A549 (cell line): ENCODE measurements around the gene ATP6V0C. TPM values are rescaled to one million over a fixed set of nuclear protein-coding genes. Genes with fewer than 3 reads are reported as not detected.

Source experiments
- ATAC-seq, 2 experiments: fragments of 200-7000 bp in 1 of 2; fragments of >200 bp in 1 of 2; cut with Nextera tagmentation in 1 of 2; cut with Tn5 transposase in 1 of 2; 3 replicates each; pipeline versions ENCODE4 v1.8.0 to v1.9.1; 2018 to 2020; ENCODE audit warnings: mild to moderate bottlenecking in 1 of 2, moderate library complexity in 1 of 2
- CTCF ChIA-PET: fragments of 300-600 bp; sonication (Branson Sonifier 250); formaldehyde crosslinking; extraction: SDS; loops from one replicate; lab custom pipeline; 2021; ENCODE audit warnings: antibody characterized with exemption, inconsistent platforms; lab: Yijun Ruan, JAX
- POLR2A ChIA-PET: fragments of 350-600 bp; formaldehyde crosslinking; extraction: SDS; loops from one replicate; lab custom pipeline; 2021; ENCODE audit warnings: antibody characterized with exemption, inconsistent platforms; lab: Yijun Ruan, JAX
- DNase-seq, 2 experiments: peaks; one replicate each; pipeline versions ENCODE4 v3.0.0 to v3.0.0-alpha.2; 2011 to 2016; ENCODE audit warnings: low read depth in 1 of 2, low spot score in 1 of 2
- FAIRE-seq: peaks from 2 replicates; lab custom pipeline; 2011; peaks lifted over from hg19 to GRCh38; lab: Jason Lieb, UNC
- H3K27ac ChIP-seq, 2 experiments: fragments of >200 bp; sonication (Bioruptor Twin); formaldehyde crosslinking; 3 replicates each; pipeline ENCODE4 v1.5.1; 2016 to 2017
- H3K4me1 ChIP-seq: fragments of >200 bp; sonication (Bioruptor Twin); formaldehyde crosslinking; 3 replicates; pipeline ENCODE4 v1.6.1; 2016
- H3K4me2 ChIP-seq: fragments of >200 bp; sonication (Bioruptor Twin); formaldehyde crosslinking; 3 replicates; pipeline ENCODE4 v1.6.1; 2016
- H3K4me3 ChIP-seq: fragments of >200 bp; sonication (Bioruptor Twin); formaldehyde crosslinking; 3 replicates; pipeline ENCODE4 v1.5.1; 2016
- H3K9me3 ChIP-seq: fragments of >200 bp; sonication (Bioruptor Twin); formaldehyde crosslinking; 3 replicates; pipeline ENCODE4 v1.6.1; 2016
- BHLHE40 ChIP-seq: IDR thresholded peaks from 2 replicates; pipeline ENCODE4 v1.6.1; 2012; ENCODE audit warnings: low read depth, low read length, inconsistent platforms
- CBX8 ChIP-seq: fragments of 200-600 bp; sonication (generic); IDR thresholded peaks from 2 replicates; pipeline ENCODE4 v1.6.1; 2016
- EHF ChIP-seq: fragments of 250-450 bp; sonication (Bioruptor Pico); IDR thresholded peaks from 2 replicates; pipeline ENCODE4 v1.5.0; 2020; ENCODE audit warnings: mild to moderate bottlenecking
- FOSL2 ChIP-seq, 2 experiments: fragments of 450-650 bp in 1 of 2; fragments of >200 bp in 1 of 2; sonication (Bioruptor Twin) in 1 of 2; formaldehyde crosslinking; IDR thresholded peaks; 2 replicates each; pipeline versions ENCODE4 v1.5.0 to v1.6.1; 2016 to 2020; ENCODE audit warnings: mild to moderate bottlenecking in 1 of 2, moderate library complexity in 1 of 2
- FOXS1 ChIP-seq: fragments of 250-450 bp; sonication (Bioruptor Pico); IDR thresholded peaks from 2 replicates; pipeline ENCODE4 v1.5.0; 2020; ENCODE audit warnings: mild to moderate bottlenecking, moderate library complexity
- HEYL ChIP-seq: fragments of 250-450 bp; sonication (Bioruptor Pico); IDR thresholded peaks from 2 replicates; pipeline ENCODE4 v1.8.0; 2021; ENCODE audit warnings: mild to moderate bottlenecking, moderate library complexity
- JUN ChIP-seq, 2 experiments: fragments of >200 bp; sonication (Bioruptor Twin); formaldehyde crosslinking; IDR thresholded peaks; 2 replicates in 1 of 2; 3 replicates in 1 of 2; pipeline ENCODE4 v1.6.1; 2016 to 2017
- JUNB ChIP-seq: fragments of >200 bp; sonication (Bioruptor Twin); formaldehyde crosslinking; IDR thresholded peaks from 2 replicates; pipeline ENCODE4 v1.6.1; 2016
- KDM1A ChIP-seq: fragments of 200-600 bp; sonication (generic); IDR thresholded peaks from 2 replicates; pipeline ENCODE4 v1.6.1; 2016; ENCODE audit warnings: low read depth, mild to moderate bottlenecking
- KDM5A ChIP-seq: fragments of 200-600 bp; sonication (generic); IDR thresholded peaks from 2 replicates; pipeline ENCODE4 v1.6.1; 2016; ENCODE audit warnings: antibody characterized with exemption, mild to moderate bottlenecking
- MAZ ChIP-seq: fragments of 150-350 bp; IDR thresholded peaks from 2 replicates; pipeline ENCODE4 v1.6.1; 2014; ENCODE audit warnings: antibody characterized with exemption, low read depth, low read length, borderline replicate concordance
- PHF8 ChIP-seq: fragments of 200-600 bp; sonication (generic); IDR thresholded peaks from 2 replicates; pipeline ENCODE4 v1.6.1; 2016; ENCODE audit warnings: low read depth, mild to moderate bottlenecking, antibody characterized with exemption, moderate library complexity, borderline replicate concordance
- POLR2A ChIP-seq: IDR thresholded peaks from 2 replicates; pipeline ENCODE4 v1.6.1; 2012; ENCODE audit warnings: mild to moderate bottlenecking, low read length
- RNF2 ChIP-seq: fragments of 200-600 bp; sonication (generic); IDR thresholded peaks from 2 replicates; pipeline ENCODE4 v1.6.1; 2016; ENCODE audit warnings: low read depth, mild to moderate bottlenecking, antibody characterized with exemption, moderate library complexity, borderline replicate concordance
- SREBF2 ChIP-seq: fragments of 450-650 bp; IDR thresholded peaks from 2 replicates; pipeline ENCODE4 v1.6.1; 2014; ENCODE audit warnings: mild to moderate bottlenecking, moderate library complexity
- ZSCAN20 ChIP-seq: fragments of 250-450 bp; sonication (Bioruptor Pico); IDR thresholded peaks from 2 replicates; pipeline ENCODE4 v1.8.0; 2022; ENCODE audit warnings: mild to moderate bottlenecking, moderate library complexity
- WGBS: methylation state at CpG from one replicate; pipeline ENCODE4 v1.1.6; 2017; ENCODE audit errors: missing lambda C conversion rate; 5-methylcytosine and 5-hydroxymethylcytosine counted together
- polyA plus RNA-seq, 4 experiments: library from polyadenylated mRNA; depleted of rRNA in 3 of 4; stranded (reverse); fragments of >200 nt; fragmentation: RNase III in 1 of 4; extraction: RNeasy Plus Mini Kit Qiagen cat#74134 plus additional on column Dnase treatment in 1 of 4; gene quantifications; 2 replicates in 3 of 4; 3 replicates in 1 of 4; pipeline ENCODE4 v1.2.3, GENCODE V29; 2011 to 2017
- TF ChIP-seq, protein P1 (sequence below): fragments of >200 bp; sonication (Bioruptor Twin); formaldehyde crosslinking; IDR thresholded peaks from 3 replicates; pipeline ENCODE4 v1.6.1; 2016
- TF ChIP-seq, protein P2 (sequence below): fragments of >200 bp; sonication (Bioruptor Twin); formaldehyde crosslinking; IDR thresholded peaks from 2 replicates; pipeline ENCODE4 v1.6.1; 2016
- TF ChIP-seq, protein P3 (sequence below): fragments of 450-650 bp; IDR thresholded peaks from 2 replicates; pipeline ENCODE4 v1.6.1; 2014; ENCODE audit warnings: antibody characterized with exemption

The ATP6V0C gene
- polyA plus RNA-seq, 2 of the 4 experiments (the other 2 are of a cell fraction) = 9.4 to 153 TPM

DNA sequence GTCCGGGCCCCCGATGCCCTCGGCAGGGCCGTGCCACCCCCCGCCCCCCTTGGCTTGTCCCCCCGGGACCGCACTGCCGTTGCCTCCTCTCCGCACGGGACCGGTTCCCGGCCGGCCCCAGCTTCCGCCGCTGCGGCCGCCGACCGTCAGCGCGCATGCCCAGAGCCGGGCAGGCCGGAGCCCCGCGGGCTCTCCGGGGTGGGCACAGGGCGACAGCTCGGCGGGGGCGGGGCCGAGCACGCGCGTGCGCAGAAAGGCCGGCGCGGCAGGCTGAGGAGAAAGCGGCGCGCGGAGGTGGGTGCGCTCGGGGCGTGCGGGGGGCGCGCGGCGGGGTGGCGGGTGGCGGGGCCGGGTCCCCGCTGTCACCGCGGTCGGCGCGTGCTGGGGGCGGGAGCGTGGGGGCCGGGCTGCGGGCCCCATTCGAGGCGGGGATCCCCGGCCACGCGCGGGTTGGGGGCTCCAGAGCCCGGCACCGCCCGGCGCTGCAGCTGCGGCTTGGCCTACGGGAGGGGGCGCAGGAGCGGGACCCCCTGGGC, 38.8 kb upstream of the ATP6V0C start, which contains the start of gene TBC1D24:
TSS of gene TBC1D24 (plus strand) at position 251 of the 536 bp plus-strand sequence. CDS start 21,022 bp downstream, outside the sequence.
- ChIA-PET CTCF (interaction anchor here (1.0 to 2.8 kb wide), 9 partner anchors 12 to 335 kb away, joined by 3 to 17 read pairs (median 3); partner anchors contain the start of genes ABCA3 and TEDC2), POLR2A (interaction anchor here (0.6 to 1.9 kb wide), 5 partner anchors 11 to 319 kb away, joined by 3 to 9 read pairs (median 3); partner anchors contain the start of genes CCNF, TEDC2 and TRAF7)
- FAIRE-seq (no peak), ATAC-seq (peak; percentile 66 to 87), DNase-seq (peak; percentile 78 to 97)
- WGBS = no CpG with 5 or more reads among the region's 77 CpGs
- TF ChIP-seq, protein P1, sequence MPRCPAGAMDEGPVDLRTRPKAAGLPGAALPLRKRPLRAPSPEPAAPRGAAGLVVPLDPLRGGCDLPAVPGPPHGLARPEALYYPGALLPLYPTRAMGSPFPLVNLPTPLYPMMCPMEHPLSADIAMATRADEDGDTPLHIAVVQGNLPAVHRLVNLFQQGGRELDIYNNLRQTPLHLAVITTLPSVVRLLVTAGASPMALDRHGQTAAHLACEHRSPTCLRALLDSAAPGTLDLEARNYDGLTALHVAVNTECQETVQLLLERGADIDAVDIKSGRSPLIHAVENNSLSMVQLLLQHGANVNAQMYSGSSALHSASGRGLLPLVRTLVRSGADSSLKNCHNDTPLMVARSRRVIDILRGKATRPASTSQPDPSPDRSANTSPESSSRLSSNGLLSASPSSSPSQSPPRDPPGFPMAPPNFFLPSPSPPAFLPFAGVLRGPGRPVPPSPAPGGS = peak; percentile 59; the same call in 1 of the 3 replicates
- TF ChIP-seq BHLHE40 (0 out of 2 replicates have a peak, but pooled peaks have one; percentile 36), PHF8 (0 out of 2 replicates have a peak, but pooled peaks have one; percentile 3), ZSCAN20 (CRISPR knock-in tag) (no peak), POLR2A (peak; percentile 91), JUN (IDR thresholded peaks at IDR 0.05) (peak in 1 of 2 experiments; percentile 73; a peak in 2 of 5 replicates), KDM5A (no peak), MAZ (no peak)
- peak within 1 kb of the TSS; percentile 98 for H3K4me3 ChIP-seq
- peak within 1 kb of the TSS; percentile 100 for H3K4me2 ChIP-seq
- peak within 1 kb of the TSS; percentile 97 to 99 for H3K27ac ChIP-seq
- H3K4me1 ChIP-seq = peaks cover 25% of the 10 kb centered on the region
- H3K9me3 ChIP-seq = no peaks in the 10 kb centered on the region

DNA sequence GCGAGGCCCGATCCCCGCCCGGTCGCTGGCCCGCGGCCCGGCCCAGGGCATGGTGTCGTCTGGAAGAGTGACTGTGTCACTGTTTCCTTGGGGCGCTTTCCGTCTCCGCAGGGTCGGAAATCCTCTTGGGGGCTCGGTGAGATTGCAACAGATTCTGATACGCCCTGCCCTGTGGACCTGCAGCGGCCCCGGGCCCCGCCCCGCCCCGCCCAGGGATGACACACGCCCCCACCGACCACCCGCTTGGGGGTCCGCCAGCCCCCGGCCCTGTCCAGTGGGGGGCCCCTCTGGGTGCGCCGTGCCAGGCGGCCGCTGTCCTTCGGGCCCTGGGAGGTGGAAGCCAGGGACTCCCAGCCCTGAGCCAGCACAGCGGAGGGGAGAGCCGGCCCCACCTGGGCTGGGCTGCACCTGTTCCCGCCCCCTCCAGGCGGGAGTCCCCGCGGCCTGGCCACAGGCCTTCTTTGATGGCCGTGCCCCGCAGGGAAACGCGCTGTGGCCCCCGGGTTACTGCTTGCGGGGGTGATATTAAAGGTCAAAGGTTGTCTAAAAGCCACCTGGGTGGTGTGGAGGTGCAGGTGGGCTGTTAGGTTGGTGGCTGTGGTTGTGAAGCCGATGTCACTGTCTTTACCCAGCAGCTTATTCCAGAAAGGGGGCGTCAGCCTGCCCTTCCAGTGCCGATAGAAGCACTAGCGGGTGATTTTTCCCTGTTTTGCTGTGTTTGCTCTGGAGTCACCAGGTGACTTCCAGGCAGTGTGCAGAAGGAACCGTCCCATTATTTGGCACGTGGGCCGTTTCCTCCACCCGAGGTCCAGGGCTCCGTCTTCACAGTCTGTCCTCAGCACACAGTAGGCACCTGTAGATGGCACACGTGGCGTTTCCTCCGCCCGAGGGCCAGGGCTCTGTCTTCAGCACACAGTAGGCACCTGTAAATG, 38.1 kb upstream of the ATP6V0C start:
- ATAC-seq = no peak
- POLR2A ChIA-PET = interaction anchor here (0.6 to 1.9 kb wide), 5 partner anchors 10 to 320 kb away, joined by 3 to 9 read pairs (median 3); partner anchors contain the start of genes CCNF, TEDC2 and TRAF7
- WGBS = 51% methylated on average over 21 of the region's 55 CpGs
- peak in 1 of 2 experiments; percentile 21 for DNase-seq
- no peaks in the 10 kb centered on the region for H3K9me3 ChIP-seq
- TF ChIP-seq KDM1A = no peak
- TF ChIP-seq, protein P2, sequence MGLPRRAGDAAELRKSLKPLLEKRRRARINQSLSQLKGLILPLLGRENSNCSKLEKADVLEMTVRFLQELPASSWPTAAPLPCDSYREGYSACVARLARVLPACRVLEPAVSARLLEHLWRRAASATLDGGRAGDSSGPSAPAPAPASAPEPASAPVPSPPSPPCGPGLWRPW = no peak
- TF ChIP-seq, protein P3, sequence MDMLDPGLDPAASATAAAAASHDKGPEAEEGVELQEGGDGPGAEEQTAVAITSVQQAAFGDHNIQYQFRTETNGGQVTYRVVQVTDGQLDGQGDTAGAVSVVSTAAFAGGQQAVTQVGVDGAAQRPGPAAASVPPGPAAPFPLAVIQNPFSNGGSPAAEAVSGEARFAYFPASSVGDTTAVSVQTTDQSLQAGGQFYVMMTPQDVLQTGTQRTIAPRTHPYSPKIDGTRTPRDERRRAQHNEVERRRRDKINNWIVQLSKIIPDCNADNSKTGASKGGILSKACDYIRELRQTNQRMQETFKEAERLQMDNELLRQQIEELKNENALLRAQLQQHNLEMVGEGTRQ = no peak
- TF ChIP-seq SREBF2 = no peak
- no peak for TF ChIP-seq RNF2
- TF ChIP-seq FOXS1 (CRISPR knock-in tag) = no peak
- peak overlapping the region; percentile 98 for H3K4me3 ChIP-seq
- H3K27ac ChIP-seq = peak overlapping the region; percentile 97 to 99
- peak overlapping the region; percentile 100 for H3K4me2 ChIP-seq
- peaks cover 25% of the 10 kb centered on the region for H3K4me1 ChIP-seq
- no peak for FAIRE-seq
- CTCF ChIA-PET = interaction anchor here (2.1 to 2.8 kb wide), 3 partner anchors 26 to 45 kb away, joined by 7 to 17 read pairs (median 7); no protein-coding TSS in a partner anchor

DNA sequence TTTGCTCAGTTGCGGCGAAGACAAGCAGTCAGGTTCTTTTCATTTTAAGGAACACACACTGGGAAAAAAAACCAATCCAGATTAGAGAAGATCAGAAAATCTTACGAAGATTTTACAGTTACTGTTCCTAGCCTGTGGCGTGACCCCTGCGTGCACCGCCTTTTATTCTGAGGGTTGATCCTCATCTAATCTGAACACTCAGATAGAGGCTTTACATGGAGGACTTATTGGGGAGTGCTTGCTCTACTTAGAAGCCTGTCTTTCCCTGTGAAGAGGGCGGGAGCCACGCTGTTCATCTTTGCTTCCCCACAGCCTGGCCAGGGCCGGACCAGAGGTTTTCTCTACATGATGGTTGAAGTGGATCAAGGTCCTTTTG, 37.4 kb upstream of the ATP6V0C start:
- Histone ChIP-seq H3K27ac (no peak overlapping the region), H3K4me2 (peak overlapping the region; percentile 100; the same call in 2 of the 3 replicates), H3K4me1 (peaks cover 19% of the 10 kb centered on the region)
- CTCF ChIA-PET = interaction anchor here (1.5 to 2.6 kb wide), 2 partner anchors 46 to 281 kb away, joined by 3 to 7 read pairs; no protein-coding TSS in a partner anchor
- TF ChIP-seq POLR2A = no peak
- TF ChIP-seq CBX8 = no peak
- TF ChIP-seq FOSL2 (IDR thresholded peaks at IDR 0.05) = no peak
- no peak for TF ChIP-seq FOSL2 (CRISPR knock-in tag; IDR thresholded peaks at IDR 0.05)
- TF ChIP-seq HEYL = no peak
- TF ChIP-seq EHF (CRISPR knock-in tag) = no peak
- TF ChIP-seq JUNB = no peak
- TF ChIP-seq, all 56 proteins: peak for 0
- WGBS = 95% methylated on average over 9 of the region's 9 CpGs
- DNase-seq (no peak), FAIRE-seq (no peak), ATAC-seq (no peak)
- no peak overlapping the region for H3K4me3 ChIP-seq
- H3K9me3 ChIP-seq = no peaks in the 10 kb centered on the region
- POLR2A ChIA-PET = no interaction called here
